ENCODE data around the gene TPSD1. TPM values are rescaled to one million over a fixed set of nuclear protein-coding genes. Genes with fewer than 3 reads are reported as not detected.

The TPSD1 gene
- total and polyA plus RNA-seq, 9 of the 15 experiments (the other 6 are each of a cell fraction or from before 2014, with no cell fraction given), result not detected

DNA sequence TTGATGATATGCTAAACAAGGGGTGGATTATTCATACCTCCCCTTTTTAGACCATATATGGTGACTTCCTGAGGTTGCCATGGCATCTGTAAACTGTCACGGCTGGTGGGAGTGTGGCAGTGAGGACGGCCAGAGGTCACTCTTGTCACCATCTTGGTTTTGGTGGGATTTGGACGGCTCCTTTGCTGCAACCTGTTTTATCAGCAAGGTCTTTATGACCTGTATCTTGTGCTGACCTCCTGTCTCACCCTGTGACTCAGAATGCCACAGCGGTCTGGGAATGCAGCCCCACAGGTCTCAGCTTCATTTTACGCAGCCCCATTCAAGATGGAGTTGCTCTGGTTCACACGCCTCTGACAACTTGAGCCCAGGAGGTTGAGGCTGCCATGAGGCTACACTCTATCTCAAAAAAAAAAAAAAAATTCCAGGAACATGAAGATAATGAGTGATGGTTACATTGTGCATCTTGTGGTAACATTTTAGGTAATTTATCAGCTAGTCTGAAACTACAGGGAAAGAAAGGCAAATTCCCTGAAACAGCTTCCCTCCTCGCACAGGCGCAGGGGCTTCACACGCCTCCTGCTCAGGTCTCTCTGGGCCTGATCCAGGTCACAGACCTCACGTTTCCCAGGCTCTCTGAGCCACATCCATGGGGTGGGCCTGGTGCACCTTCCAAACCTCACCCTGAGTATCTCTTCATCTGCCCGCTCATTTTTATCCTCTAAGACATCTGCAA lies 38.2 kb downstream of the TPSD1 start (continued):
- no peak for TF ChIP-seq TBL1XR1 (IDR thresholded peaks at IDR 0.05; ENCODE audit: low read length in 2 of 2)
- peak; percentile 100 for TF ChIP-seq CREB3 (tag; conservative IDR thresholded peaks at IDR 0.05; ENCODE audit: low read depth)
- no peak for TF ChIP-seq CBFB (CRISPR knock-in tag; IDR thresholded peaks at IDR 0.05)
- peak; percentile 90 for TF ChIP-seq ZNF324 (CRISPR knock-in tag; IDR thresholded peaks at IDR 0.05)
- TF ChIP-seq, protein P1, sequence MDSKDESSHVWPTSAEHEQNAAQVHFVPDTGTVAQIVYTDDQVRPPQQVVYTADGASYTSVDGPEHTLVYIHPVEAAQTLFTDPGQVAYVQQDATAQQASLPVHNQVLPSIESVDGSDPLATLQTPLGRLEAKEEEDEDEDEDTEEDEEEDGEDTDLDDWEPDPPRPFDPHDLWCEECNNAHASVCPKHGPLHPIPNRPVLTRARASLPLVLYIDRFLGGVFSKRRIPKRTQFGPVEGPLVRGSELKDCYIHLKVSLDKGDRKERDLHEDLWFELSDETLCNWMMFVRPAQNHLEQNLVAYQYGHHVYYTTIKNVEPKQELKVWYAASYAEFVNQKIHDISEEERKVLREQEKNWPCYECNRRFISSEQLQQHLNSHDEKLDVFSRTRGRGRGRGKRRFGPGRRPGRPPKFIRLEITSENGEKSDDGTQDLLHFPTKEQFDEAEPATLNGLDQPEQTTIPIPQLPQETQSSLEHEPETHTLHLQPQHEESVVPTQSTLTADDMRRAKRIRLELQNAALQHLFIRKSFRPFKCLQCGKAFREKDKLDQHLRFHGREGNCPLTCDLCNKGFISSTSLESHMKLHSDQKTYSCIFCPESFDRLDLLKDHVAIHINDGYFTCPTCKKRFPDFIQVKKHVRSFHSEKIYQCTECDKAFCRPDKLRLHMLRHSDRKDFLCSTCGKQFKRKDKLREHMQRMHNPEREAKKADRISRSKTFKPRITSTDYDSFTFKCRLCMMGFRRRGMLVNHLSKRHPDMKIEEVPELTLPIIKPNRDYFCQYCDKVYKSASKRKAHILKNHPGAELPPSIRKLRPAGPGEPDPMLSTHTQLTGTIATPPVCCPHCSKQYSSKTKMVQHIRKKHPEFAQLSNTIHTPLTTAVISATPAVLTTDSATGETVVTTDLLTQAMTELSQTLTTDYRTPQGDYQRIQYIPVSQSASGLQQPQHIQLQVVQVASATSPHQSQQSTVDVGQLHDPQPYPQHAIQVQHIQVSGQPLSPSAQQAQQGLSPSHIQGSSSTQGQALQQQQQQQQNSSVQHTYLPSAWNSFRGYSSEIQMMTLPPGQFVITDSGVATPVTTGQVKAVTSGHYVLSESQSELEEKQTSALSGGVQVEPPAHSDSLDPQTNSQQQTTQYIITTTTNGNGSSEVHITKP (IDR thresholded peaks at IDR 0.05; ENCODE audit: partially characterized antibody), result no peak
- no peak for TF ChIP-seq KHSRP (IDR thresholded peaks at IDR 0.05)
- TF ChIP-seq NCOA6 (IDR thresholded peaks at IDR 0.05), result no peak
- TF ChIP-seq KDM1A (IDR thresholded peaks at IDR 0.05), result peak in 1 of 2 experiments; percentile 41; a peak in 2 of 4 replicates
- 0 out of 2 replicates have a peak, but pooled peaks have one; percentile 27 for TF ChIP-seq CTBP1 (IDR thresholded peaks at IDR 0.05; ENCODE audit: borderline replicate concordance)
- TF ChIP-seq, protein P2, sequence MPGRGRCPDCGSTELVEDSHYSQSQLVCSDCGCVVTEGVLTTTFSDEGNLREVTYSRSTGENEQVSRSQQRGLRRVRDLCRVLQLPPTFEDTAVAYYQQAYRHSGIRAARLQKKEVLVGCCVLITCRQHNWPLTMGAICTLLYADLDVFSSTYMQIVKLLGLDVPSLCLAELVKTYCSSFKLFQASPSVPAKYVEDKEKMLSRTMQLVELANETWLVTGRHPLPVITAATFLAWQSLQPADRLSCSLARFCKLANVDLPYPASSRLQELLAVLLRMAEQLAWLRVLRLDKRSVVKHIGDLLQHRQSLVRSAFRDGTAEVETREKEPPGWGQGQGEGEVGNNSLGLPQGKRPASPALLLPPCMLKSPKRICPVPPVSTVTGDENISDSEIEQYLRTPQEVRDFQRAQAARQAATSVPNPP (IDR thresholded peaks at IDR 0.05; ENCODE audit: borderline replicate concordance, insufficient read depth, insufficient read length), result no peak
- TF ChIP-seq ZBTB12 (CRISPR knock-in tag; IDR thresholded peaks at IDR 0.05), result peak; percentile 92
- TF ChIP-seq, protein P3, sequence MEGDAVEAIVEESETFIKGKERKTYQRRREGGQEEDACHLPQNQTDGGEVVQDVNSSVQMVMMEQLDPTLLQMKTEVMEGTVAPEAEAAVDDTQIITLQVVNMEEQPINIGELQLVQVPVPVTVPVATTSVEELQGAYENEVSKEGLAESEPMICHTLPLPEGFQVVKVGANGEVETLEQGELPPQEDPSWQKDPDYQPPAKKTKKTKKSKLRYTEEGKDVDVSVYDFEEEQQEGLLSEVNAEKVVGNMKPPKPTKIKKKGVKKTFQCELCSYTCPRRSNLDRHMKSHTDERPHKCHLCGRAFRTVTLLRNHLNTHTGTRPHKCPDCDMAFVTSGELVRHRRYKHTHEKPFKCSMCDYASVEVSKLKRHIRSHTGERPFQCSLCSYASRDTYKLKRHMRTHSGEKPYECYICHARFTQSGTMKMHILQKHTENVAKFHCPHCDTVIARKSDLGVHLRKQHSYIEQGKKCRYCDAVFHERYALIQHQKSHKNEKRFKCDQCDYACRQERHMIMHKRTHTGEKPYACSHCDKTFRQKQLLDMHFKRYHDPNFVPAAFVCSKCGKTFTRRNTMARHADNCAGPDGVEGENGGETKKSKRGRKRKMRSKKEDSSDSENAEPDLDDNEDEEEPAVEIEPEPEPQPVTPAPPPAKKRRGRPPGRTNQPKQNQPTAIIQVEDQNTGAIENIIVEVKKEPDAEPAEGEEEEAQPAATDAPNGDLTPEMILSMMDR (IDR thresholded peaks at IDR 0.05 in 2 of 3, conservative IDR thresholded peaks at IDR 0.05 in 1 of 3; ENCODE audit: insufficient read depth in 2 of 3, low read depth in 1 of 3, low read length in 3 of 3), result no peak
- TF ChIP-seq E2F6 (IDR thresholded peaks at IDR 0.05; ENCODE audit: borderline replicate concordance in 1 of 2, extremely low read depth in 1 of 2, insufficient read depth in 1 of 2, insufficient read length in 1 of 2, low read depth in 1 of 2, low read length in 1 of 2, poor library complexity in 1 of 2, severe bottlenecking in 1 of 2), result peak in 1 of 2 experiments; percentile 18
- peak; percentile 97 for TF ChIP-seq TEAD2 (tag; IDR thresholded peaks at IDR 0.05)
- peak; percentile 44 for TF ChIP-seq CBFA2T3 (IDR thresholded peaks at IDR 0.05)
- no peak for TF ChIP-seq SIRT6 (IDR thresholded peaks at IDR 0.05; ENCODE audit: low read depth, low read length)
- TF ChIP-seq ZFP1 (CRISPR knock-in tag; IDR thresholded peaks at IDR 0.05), result peak; percentile 91
